Astrocyte (in vitro differentiated cells and primary cell): ENCODE data around the gene NFIA.

Source experiments
- EZH2 ChIP-seq: IDR thresholded peaks from 2 replicates; pipeline ENCODE4 v1.6.1; 2012; ENCODE audit warnings: mild to moderate bottlenecking, low read length, inconsistent platforms; ENCODE audit not compliant: insufficient read depth
- TF ChIP-seq, protein P1 (sequence below): IDR thresholded peaks from 2 replicates; pipeline ENCODE4 v1.5.1; 2011; ENCODE audit warnings: low read depth, mild to moderate bottlenecking, inconsistent platforms, low read length, moderate library complexity; ENCODE audit not compliant: insufficient read depth

DNA sequence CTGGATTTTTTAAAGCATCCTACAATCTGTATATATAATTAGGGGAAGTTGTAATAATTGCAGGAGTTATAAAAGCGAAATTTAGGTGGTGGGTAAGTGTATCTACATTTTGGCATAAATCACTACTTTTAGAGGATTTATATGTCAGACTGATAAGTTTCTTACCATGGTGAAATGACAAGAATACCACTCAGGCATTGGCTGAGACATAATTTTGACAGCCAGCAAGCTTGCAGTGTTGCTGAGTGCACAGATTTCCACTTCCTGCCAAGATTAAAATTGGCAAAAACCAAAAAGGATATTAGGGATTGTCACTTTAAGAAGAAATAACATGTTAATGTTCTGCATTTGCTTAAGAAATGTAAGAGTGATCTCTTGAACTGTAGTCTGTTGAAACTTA is 28.2 kb downstream of the NFIA start:
- TF ChIP-seq, protein P1, sequence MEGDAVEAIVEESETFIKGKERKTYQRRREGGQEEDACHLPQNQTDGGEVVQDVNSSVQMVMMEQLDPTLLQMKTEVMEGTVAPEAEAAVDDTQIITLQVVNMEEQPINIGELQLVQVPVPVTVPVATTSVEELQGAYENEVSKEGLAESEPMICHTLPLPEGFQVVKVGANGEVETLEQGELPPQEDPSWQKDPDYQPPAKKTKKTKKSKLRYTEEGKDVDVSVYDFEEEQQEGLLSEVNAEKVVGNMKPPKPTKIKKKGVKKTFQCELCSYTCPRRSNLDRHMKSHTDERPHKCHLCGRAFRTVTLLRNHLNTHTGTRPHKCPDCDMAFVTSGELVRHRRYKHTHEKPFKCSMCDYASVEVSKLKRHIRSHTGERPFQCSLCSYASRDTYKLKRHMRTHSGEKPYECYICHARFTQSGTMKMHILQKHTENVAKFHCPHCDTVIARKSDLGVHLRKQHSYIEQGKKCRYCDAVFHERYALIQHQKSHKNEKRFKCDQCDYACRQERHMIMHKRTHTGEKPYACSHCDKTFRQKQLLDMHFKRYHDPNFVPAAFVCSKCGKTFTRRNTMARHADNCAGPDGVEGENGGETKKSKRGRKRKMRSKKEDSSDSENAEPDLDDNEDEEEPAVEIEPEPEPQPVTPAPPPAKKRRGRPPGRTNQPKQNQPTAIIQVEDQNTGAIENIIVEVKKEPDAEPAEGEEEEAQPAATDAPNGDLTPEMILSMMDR = no peak
- TF ChIP-seq EZH2 = no peak
